IPS-11a (cell line): ENCODE data around the gene BCL6B.
"Not testable (repeated sequence)": the region's sequence is repeated elsewhere in the genome, so short reads cannot be mapped to it uniquely, and the experiment has no call there.

Experiments
- H3K4me3 ChIP-seq: one replicate; pipeline ENCODE4 v1.5.1; 2013; ENCODE audit warnings: low read depth, low read length, control low read depth

BCL6B gene

GRCh38 chr17:7050583-7050982 lies 27.7 kb downstream of the BCL6B start:
- not testable (repeated sequence) for H3K4me3 ChIP-seq

GRCh38 chr17:7056386-7056785 lies 33.5 kb downstream of the BCL6B start:
- H3K4me3 ChIP-seq, result no peak overlapping the region

- H3K4me3 ChIP-seq, result no peak overlapping the region
Measured at GRCh38 chr17:7058831-7059447, 36.1 kb downstream of the BCL6B start.

GRCh38 chr17:7060165-7060891 lies 37.5 kb downstream of the BCL6B start:
- H3K4me3 ChIP-seq, result no peak overlapping the region

GRCh38 chr17:7063518-7064094 lies 40.8 kb downstream of the BCL6B start:
- no peak overlapping the region for H3K4me3 ChIP-seq

GRCh38 chr17:7064261-7064660 lies 41.4 kb downstream of the BCL6B start:
- H3K4me3 ChIP-seq, result no peak overlapping the region

- H3K4me3 ChIP-seq, result no peak overlapping the region
Measured at GRCh38 chr17:7067198-7067597, 44.3 kb downstream of the BCL6B start.

- no peak overlapping the region for H3K4me3 ChIP-seq
Measured at GRCh38 chr17:7068268-7068667, 45.4 kb downstream of the BCL6B start.

- H3K4me3 ChIP-seq, result no peak overlapping the region
Measured at GRCh38 chr17:7070712-7071111, 47.9 kb downstream of the BCL6B start.

- H3K4me3 ChIP-seq, result no peak overlapping the region
Measured at GRCh38 chr17:7072406-7072805, 49.6 kb downstream of the BCL6B start.

- H3K4me3 ChIP-seq, result no peak overlapping the region
Measured at GRCh38 chr17:7074931-7075330, 52.1 kb downstream of the BCL6B start.

GRCh38 chr17:7077911-7078546 lies 55.2 kb downstream of the BCL6B start:
- no peak overlapping the region for H3K4me3 ChIP-seq

GRCh38 chr17:7078711-7079110 lies 55.9 kb downstream of the BCL6B start:
- no peak overlapping the region for H3K4me3 ChIP-seq
